Measurements from ENCODE around the gene KLK11.

KLK11 gene

GRCh38 chr19:51027126-51027806 is 850 bp upstream of the KLK11 start:
- DNase-seq = no peak

DNA sequence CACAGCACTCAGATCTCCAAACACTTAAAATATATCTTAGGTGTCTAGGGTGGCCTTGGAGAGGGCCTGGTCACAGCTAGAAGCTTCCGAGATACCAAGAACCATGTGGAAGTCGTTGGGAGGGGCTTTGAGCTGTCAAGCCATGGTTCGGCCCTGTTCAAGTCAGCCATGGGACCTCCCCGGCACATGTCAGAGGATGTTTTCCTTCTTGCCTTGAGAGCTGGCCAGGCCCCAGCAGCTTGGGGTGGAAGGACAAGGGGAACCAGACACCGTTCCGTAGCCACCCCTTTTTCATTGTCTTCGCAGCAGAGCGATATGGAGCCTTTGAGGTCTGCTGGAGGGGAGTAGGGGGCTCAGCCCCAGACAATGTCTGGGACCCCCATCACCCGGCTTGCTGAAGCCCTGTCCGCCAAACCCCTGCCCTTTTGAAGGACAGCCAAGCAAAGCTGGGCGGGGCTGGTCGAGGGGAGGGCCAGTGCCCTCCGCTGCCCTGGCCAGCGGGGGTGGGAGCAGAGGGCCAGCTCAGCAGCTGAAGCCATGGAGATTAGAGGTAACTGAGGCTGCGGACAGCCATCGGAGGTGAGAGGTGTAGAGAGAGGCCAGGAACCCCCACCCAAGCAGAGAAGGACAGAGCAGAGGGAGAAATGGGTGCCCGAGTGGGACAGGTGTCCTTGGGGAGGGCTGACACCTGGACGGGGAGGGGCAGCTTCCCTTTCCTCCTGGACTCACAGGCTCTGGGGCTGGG is 435 bp downstream of the KLK11 start:
- DNase-seq = no peak

GRCh38 chr19:51025401-51025800 is 1.0 kb downstream of the KLK11 start:
- DNase-seq = no peak

DNA sequence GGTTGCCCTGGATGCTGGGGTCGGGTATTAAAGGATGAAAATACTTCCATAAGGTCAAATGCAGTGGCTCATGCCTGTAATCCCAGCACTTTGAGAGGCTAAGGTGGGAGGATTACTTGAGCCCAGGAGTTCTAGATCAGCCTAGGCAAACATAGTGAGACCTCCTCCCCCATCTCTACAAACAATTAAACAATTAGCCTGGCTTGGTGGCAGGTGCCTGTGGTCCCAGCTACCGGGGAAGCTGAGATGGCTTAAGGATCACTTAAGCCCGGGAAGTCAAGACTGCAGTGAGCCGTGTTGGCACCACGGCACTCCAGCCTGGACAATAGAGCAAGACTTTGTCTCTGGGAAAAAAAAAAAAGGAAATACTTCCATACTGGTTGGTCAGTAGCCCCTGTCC is 1.5 kb downstream of the KLK11 start:
- DNase-seq = no peak

DNA sequence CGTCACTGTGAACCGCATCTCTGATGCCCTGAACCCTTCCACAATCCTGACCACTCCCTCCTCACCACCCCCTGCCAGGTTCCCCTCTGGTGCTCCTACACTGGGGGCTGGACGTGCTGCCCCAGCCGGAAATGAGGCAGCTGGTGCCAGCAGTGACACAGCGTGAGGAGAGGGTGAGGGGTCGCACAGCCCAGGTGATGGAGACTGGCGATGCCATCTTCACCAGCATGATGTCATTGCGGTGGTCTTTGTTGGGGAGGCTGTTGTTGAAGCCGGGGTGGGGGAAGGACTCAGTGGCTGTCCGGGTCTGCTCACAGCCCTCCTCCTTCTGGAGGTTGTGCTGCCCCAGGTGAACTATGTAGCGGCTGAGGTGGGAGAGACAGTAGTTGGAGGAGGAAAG is 2.5 kb downstream of the KLK11 start:
- no peak for DNase-seq

- no peak for DNase-seq
Observed at GRCh38 chr19:51022526-51022925, 3.9 kb downstream of the KLK11 start.

GRCh38 chr19:51020988-51021651 is 5.3 kb downstream of the KLK11 start:
- DNase-seq = no peak

DNA sequence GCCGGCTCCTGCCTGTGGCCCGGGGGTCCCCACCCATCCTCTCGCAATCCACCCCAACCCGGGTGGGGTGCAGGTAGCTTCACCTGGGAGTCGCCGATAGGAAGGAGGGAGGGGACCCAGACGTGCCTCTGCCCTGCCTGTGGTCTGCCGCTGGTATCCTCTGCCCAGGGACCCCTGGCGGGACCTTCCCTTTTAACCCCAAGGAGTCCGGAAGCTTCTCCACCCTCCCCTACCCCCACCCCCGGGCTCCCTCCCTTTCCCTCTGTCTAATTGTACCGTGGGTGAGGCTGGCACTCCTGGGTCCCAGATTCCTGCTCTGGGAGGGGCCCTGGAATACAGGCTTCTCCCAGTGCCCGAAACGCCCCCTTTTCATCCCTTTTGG is 6.9 kb downstream of the KLK11 start, which contains the start of gene KLK10:
Gene KLK10, minus strand, starts transcription at position 166 of the 382 bp plus-strand sequence. CDS start 579 bp downstream, outside the sequence.
- no peak for DNase-seq

- DNase-seq = no peak
Observed at GRCh38 chr19:51018745-51019543, 7.5 kb downstream of the KLK11 start.

DNA sequence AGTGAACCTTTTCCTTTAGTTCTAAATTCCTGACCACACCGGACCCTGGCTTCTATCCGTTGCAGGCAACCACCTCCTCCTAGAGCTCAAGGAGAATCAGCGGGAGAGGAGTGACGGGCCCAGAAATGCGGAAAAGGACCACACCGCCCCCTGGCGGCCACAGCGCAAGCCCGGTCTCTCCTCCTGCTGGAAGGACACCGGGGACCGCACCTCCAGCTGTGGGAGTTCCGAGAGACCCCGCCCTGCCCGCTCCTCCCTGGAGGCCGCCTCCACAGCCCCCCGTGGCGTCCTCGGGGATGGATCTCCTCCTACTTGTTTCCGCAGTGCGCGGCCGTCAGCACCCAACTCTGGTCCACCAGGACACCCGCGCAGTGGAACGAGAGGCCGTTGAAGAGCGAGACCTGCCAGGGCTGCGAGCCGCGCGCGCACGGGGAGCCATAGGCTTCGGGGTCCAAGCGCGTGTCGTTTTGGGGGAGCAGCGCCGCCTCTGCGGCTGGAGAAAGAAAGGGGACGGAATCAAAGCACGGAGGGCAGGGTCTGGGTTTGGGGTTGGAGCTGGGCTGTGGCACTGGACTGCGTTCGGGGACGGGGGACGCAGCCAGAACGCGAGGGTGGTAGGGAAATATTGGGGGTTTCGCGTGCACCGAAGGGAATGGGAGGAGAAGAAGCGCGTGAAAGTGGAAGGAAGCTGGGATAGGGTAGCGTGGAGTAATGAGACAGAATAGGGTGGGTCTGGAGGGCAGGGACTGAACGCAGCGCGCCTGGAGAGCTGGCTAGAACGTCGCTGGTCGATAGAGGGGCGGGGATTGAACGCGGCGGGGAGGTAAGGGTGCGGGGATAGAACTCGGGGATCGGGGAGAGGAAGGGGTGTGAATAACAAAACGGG is 9.4 kb downstream of the KLK11 start:
- DNase-seq = peak; percentile 73

DNA sequence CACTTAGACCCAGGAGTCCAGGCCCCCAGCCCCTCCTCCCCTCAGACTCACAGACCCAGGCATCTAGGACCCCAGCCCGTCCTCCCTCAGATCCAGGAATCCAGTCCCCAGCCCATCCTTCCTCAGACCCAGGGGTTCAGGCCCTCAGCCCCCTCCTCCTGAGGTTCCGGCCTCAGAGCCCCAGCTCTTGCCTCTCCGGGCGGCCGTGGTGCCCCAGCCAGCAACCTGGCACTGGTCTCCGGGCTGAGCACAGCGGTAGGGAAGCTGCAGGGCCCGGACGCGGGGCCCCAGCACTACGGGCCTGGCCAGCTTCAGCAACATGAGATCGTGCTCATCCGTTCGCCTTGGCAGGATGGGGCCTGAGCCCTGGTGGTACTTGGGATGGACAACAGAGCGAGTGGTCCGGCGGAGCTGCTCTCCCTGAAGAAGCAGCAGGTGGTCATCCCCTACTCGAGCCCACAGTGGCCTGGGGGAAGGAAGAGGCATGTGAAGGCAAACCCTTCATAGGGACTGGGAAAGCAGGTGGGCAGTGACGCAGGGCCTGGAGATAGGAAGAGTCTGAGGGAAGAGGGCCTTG is 10.6 kb downstream of the KLK11 start:
- DNase-seq = no peak

DNA sequence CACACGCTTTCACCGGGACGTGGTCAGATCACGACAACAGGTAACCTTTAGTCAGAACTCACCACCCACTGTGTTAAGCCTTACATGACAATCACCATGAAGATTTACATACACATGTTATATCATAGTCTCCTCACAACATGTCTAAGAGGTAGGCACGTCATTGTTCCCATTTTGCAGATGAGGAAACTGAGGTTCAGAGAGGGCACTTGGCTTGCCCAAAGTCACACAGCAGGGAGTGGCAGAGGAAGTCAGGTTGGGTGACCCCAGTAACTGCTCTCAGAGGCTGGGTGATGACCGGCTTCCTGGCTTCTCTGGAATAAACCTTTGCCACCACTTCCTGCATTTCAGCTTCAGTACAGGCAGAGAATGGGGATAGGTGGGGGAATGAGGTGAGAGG is 12.2 kb downstream of the KLK11 start:
- DNase-seq = no peak

GRCh38 chr19:51012661-51013190 is 13.7 kb downstream of the KLK11 start:
- no peak for DNase-seq

GRCh38 chr19:51010066-51010795 is 16.2 kb downstream of the KLK11 start:
- no peak for DNase-seq

DNA sequence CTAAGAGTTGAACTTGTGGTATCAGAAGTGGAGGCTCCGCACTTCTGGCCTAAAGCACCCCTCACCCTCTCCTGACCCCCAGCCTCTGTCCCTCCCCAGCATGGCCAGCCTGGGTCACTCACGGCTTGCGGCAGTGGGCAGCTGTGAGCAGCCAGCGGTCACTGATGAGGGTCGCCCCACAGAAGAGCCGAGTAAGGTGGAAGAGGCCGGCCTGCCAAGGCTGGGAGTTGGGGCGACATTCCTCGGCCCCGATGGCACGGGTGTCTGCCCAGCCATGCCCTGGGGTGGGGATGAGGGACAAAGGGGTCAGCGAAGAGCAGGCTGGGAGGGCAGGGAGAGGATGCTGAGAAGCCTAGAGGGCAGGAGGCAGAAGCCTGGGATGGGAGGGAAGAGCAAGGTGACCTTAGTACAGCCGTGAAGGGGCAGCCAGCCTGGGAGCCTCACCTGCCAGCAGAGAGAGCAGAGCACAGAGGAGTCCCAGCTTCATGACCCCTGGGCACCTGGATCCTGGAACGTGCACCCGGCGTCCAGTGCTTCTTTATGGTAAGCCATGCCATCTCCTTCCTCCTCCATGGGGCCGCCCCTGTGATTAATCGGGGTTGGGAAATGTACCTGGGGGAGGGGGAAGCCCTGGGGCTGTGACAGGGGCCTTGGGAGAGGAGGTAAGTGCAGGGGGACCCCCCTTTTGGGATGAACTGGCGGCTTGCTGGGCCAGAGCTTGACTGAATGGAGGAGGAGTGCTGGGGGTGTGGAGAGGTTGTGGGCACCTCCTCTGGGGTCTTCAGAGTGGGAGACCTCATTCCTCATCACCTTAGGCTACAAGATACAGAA is 17.1 kb downstream of the KLK11 start:
- DNase-seq = no peak

- DNase-seq = no peak
Observed at GRCh38 chr19:51007488-51007887, 18.9 kb downstream of the KLK11 start.

GRCh38 chr19:51006406-51006805 is 20.0 kb downstream of the KLK11 start:
- DNase-seq = no peak

- no peak for DNase-seq
Observed at GRCh38 chr19:51005248-51005647, 21.2 kb downstream of the KLK11 start.

DNA sequence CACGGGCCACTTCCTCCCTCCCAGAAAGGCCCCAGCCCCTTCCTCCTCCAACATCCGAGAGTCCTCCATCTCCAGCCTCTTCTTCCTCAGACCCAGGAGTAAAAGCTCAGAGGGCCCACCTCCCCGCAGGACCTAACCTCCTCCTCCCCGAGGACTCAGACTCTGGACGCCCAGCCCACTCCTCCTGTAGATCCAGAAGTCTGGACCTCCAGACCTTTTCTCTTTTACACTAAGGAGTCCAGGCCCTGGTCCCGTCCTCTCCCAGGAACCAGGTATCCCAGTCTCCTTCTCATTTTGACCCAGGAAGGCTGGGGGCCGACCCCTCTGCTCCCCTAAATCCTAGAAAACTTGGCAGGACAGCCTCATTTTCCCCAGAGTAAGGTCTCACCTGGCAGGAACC is 23.1 kb downstream of the KLK11 start:
- DNase-seq = no peak
